NB4 (cell line): ENCODE results near the gene WDR62.

Experiments
- DNase-seq: peaks from one replicate; pipeline ENCODE4 v3.0.0; 2010; ENCODE audit warnings: low read depth
- H3K4me3 ChIP-seq: one replicate; pipeline ENCODE4 v1.5.1; 2011; ENCODE audit warnings: mild to moderate bottlenecking, low read depth, low read length, moderate library complexity
- CTCF ChIP-seq: IDR thresholded peaks from one replicate; pipeline ENCODE4 v1.5.1; 2012; ENCODE audit warnings: low read depth, low read length
- MAX ChIP-seq: IDR thresholded peaks from 2 replicates; pipeline ENCODE4 v1.6.1; 2011; ENCODE audit warnings: low read depth, low read length
- MYC ChIP-seq: IDR thresholded peaks from 2 replicates; pipeline ENCODE4 v1.6.1; 2011; ENCODE audit warnings: low read depth, low read length
- POLR2A ChIP-seq: IDR thresholded peaks from 2 replicates; pipeline ENCODE4 v1.6.1; 2011; ENCODE audit warnings: mild to moderate bottlenecking; ENCODE audit not compliant: insufficient read length; ENCODE audit errors: extremely low read depth

Gene WDR62

GRCh38 chr19:36025541-36025940, 29.2 kb upstream of the WDR62 start:
- no peak overlapping the region for H3K4me3 ChIP-seq
- DNase-seq = no peak
- no peak for TF ChIP-seq MAX
- no peak for TF ChIP-seq MYC
- TF ChIP-seq CTCF = no peak
- no peak for TF ChIP-seq POLR2A

GRCh38 chr19:36026091-36026876, 28.4 kb upstream of the WDR62 start:
- DNase-seq = no peak
- no peak overlapping the region for H3K4me3 ChIP-seq
- TF ChIP-seq MYC = no peak
- TF ChIP-seq POLR2A = no peak
- no peak for TF ChIP-seq MAX
- TF ChIP-seq CTCF = no peak

GRCh38 chr19:36027696-36028095, 27.0 kb upstream of the WDR62 start:
- no peak overlapping the region for H3K4me3 ChIP-seq
- DNase-seq = no peak
- TF ChIP-seq CTCF (no peak), POLR2A (no peak), MYC (no peak), MAX (no peak)

- TF ChIP-seq POLR2A = no peak
- TF ChIP-seq MAX = no peak
- DNase-seq = no peak
- no peak overlapping the region for H3K4me3 ChIP-seq
Observed at GRCh38 chr19:36028313-36029041, 26.2 kb upstream of the WDR62 start.

GRCh38 chr19:36030264-36031148, 24.2 kb upstream of the WDR62 start:
- no peak overlapping the region for H3K4me3 ChIP-seq
- TF ChIP-seq CTCF (no peak), POLR2A (no peak), MAX (no peak), MYC (no peak)
- DNase-seq = no peak
